NK-92 treated with Interleukin-12 subunit alpha and Interleukin-12 subunit beta, amount 100 ng/mL, for 24 hours (cell line): ENCODE measurements around the gene MYADML2.
A peak's percentile ranks its signal among the peaks of the same experiment; 100 is the strongest.

ENCODE experiments used
- DNase-seq: peaks from one replicate; lab custom pipeline; 2025; lab: John Stamatoyannopoulos, UW

Gene MYADML2

DNA sequence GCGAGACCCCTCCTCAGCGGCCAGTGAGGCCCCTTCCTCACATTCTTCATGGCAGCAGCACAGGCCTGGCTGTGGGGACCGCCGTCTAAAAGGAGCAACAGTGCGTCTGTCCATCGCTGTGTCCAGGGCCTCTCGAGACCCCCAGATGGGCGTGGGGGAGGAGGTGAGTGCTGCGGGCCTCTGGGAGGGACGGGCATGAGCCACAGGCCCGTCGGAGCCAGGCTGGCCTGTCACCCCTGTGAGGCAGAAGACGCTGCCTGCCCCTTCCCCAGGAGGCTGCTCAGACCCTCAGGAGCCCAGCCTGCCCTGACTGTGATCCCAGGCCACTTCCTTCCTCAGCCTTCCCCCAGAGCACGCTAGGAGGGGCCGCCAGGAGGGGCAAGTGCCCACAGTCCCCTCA, 7.8 kb downstream of the MYADML2 start:
- DNase-seq: no peak

DNA sequence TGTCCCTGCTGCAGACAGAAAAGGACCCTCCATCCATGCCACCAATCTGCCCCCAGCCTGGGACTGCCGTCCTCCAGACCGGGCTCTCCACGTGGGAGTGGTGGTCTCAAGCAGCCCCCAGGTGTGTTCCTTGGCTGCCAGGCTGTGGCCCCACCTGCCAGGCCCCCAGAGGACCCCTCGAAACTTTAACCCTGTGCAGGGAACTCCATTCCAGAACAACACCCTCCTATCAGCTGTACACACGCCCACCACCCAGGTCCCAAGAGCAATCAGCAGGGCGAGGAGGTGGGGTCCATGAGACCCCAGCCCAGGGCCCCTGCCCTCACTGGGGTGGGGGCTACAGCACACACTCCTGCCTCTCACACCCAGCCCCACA, 11.3 kb downstream of the MYADML2 start:
- DNase-seq: no peak

DNA sequence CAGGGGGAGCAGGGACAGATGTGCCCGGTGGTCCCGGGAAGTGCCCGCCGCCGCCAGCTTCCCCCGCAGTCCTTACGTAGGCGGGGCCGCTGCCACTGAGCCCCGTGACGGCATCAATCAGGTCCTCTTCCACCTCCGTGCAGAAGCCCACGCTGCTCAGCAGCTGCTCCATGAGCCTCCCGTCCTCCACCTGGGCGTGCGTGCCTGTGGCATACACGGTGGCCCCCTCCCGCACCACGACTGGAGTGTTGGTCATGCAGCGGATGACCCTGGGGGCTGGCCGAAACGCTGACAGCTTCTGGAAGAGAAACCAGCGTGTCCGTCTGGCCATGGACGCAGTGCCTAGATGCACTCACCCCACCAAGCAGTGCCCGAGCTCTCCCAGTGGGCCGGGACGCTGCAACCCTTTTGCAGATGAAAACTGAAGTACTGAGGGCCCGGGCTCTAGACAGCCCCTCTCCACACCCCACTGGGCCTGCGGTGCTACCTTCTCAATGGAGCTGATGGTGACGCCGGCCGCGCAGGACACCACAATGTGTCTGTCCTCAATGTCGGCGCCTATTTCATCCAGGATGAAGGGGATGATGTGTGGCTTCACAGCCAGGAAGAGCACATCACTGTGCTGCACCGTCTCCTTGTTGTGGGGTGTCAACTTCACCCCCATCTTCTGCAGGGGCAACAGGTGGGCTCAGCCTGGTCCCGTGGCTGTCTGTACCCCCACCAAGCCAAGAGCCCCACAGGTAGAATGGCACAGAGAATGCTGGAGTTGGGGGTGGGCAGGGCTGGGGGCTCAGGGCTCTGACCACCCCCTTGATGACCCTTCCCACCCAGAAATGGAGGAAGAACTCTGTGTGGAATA, 12.0 kb downstream of the MYADML2 start:
- DNase-seq: no peak

DNA sequence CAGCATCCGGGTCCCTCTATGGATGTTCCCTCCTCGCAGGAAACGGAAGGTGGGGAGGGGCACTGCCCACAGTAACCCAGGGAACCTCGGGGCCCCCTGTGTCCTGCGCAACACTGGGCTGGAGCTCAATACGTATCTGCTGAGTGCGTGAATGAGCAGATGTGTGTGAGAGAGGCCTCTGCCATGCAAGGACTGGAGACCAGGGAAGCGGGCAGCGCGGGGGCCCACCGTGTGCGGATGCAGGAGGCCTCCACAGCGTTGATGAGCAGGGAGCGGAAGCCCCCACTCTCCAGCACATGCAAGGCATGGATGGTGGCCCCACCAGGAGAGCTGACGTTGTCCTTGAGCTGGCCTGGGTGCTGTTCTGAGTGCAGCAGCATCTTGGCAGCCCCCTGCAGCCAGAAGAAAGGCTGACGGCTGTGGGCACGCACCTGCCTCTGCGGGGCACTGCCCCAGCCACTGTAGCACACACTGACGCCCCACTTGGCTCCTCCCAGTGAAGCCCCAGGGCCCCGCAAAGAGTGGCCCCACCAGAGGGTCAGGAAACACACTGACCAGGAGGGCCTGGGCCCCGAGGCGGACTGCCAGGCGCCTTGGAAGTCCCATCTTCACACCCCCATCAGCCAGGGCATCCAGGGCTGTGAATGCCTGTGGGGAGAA, 12.8 kb downstream of the MYADML2 start:
- DNase-seq: no peak

DNA sequence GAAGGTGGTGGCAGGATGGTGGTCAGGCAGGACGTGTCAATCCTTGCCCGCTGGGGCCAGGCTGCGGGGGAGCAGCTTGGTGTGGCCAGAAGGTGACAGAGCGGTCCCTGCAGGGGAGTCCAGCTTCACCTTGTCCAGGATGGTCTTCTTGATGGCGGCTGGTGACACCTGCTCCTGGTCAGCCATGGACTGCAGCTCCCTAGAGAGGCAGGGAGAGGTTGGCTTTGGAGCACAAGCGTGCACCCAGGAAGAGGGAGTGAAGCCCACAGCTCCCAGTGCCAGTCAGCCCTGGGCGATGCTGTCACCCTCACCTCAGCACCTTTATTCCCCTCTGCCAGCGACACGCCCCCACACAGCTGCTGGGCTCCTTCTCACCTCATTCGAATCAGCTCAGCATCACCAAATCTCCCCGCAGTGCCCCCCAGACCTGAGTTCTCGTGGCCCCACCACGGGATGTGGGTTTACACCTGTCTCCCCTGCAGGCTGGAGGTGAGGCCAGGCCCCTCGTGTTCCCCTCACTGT, 13.8 kb downstream of the MYADML2 start:
- no peak for DNase-seq

DNA sequence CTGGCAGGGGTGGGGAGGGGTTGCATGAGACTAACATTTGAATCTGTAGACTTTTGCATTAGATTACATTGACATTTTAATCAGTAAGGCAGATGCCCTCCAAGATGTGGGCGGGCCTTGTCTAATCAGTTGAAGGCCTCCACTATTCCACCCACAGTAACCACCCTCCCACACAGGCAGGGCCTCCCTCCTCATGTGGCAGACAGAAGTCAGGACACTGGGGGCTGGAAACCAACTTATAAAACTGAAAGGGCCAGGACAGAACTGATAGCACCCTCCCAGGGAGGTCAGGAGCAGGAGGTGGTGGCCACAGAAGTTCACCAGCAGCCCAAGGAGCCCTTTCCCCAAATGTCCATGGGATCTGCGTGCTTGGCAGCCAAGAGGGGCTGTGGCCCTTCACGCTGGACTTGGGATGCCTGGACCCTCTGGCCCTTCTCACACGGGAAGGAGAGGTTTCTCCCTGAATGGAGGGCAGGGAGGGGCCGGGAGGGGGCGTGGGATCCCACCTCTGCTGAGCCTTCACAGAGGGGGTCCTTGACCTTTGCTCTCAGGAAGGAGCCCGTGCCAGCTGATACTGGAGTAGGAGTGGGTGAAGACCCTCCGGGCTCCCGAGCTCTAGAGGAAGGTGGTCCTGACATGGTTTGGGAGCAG, 14.6 kb downstream of the MYADML2 start:
- DNase-seq: no peak

DNA sequence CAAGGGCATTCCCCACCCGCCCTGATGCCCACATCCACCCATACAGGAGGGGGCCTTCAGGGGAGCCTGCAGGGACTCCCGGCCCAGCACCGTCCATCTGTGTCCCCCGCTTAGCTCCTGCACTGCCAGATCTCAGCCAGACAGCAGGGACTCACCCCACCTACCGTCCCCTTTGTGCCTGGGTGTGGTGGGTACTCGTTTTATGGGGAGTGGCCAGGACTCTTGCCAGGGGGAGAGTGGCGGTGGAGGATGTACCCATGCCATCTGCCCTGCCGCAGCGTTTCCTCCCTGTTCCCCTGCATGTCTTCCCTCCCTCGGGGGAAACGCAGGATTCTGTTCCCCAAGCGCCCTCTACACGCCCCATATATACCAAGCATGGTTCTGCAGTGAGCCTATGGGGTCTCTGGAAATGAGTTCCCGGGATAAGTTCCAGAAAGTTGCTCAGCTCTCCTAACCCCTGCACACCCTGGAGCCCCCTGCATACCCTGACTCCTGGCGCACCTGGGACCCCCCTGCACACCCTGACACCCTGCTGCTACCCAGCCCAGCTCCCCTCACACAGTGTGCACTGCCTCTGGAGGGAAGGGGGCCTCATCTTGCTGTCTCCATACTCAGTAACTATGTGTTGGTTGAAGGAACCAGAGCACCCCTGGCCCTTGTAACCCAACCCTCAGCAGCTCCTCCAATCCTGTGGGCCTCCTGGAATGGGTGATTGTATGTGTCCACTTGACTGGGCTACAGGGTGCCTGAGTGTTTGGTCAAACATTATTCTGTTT, 15.3 kb downstream of the MYADML2 start:
- no peak for DNase-seq

DNA sequence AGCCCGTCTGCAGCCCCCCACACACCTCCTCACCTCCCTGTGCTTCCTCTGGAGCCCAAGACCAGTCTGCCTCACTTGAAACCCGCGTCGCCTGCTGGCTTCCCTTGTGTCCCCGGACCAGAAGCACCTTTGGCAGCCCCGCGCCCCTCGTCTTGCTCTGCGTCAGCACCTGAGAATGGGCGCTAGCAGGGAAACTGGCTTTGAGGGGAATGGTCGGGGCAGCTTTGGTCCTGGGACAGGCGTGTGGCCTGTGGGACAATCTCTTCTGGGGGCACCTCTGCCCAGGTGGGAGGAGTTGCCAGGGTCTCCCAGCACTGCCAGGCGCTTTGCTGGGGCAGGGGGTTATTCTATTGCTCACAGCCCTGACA, 15.9 kb downstream of the MYADML2 start:
- DNase-seq: no peak

DNA sequence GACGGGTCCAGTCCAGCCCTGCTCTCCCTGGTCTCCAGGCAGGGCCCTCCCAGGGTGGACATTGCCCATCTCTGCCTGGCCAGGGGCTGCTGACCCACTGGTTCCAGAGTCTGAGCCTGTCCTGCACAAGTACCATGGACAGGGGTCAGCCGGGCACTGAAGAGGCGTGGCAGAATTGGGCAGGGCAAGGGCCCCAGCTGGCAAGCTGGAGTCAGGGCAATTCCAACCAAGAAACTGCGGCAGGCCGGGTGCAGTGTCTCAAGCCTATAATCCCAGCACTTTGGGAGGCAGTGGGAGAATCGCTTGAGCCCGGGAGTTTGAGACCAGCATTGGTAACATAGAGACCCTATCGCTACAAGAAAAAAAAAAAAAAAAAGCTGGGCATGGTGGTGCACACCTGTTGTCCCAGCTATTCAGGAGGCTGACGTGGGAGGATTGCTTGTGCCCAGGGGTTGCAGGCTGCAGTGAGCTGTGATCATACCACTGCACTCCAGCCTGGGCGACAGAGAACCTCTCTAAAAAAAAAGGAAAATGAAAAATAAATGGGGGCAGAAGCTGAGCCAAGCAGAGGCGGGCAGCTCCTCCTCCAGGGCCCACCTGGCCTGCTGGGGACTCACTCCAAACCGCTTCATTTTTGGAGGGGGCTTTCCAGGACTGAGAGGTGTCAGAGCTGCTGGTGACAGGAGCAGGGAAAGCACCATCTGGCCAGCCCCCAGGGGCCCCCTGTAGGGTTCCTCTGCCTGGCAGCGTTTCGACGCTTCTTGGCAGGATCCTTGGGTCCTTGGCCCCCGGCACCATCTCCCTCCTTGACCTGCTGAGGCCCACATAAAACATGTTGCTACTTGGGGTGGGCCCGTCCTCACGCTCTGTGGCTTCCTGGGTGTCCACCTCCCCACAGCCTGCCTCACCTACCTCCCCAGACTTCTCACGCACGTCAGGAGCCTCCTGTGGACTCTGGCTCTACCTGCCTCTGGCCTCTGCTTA, 16.6 kb downstream of the MYADML2 start:
- no peak for DNase-seq

DNA sequence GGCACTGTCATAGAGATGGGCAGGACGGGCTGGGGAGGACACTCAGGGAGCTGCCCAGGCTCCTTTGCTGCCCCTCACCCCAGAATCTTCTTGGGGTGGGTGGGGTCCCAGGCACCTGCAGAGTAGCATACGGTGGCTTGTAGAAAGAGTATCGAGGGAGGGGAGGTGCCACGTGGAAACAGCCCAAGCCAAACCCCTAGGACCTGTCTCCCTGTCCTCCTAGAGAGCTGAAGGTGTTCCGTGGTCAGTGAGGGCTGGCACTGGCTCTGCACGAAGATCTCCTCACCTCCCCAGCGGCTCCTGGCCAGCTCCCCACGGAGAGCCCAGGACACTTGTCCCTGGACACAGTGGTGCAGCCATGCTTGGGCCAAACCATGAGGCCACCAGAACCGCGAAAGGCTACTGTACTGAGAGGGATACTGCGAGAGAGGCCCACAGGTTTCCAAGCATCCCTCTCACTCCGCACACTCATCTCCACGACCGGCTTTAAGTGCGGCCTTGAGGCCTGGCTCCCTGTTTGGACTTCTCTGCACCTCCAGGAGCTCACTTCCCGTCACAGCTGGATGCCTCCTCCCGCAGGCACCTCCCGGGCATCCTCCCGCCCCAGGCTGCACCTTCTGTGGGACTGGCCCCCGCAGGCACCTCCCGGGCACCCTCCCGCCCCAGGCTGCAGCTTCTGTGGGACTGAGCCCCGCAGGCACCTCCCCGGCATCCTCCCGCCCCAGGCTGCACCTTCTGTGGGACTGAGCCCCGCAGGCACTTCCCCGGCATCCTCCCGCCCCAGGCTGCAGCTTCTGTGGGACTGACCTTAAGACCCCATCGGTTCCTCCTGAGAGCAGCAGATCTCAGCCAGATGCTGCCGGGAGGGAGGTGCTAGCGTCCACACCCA, 17.5 kb downstream of the MYADML2 start:
- DNase-seq: no peak

DNA sequence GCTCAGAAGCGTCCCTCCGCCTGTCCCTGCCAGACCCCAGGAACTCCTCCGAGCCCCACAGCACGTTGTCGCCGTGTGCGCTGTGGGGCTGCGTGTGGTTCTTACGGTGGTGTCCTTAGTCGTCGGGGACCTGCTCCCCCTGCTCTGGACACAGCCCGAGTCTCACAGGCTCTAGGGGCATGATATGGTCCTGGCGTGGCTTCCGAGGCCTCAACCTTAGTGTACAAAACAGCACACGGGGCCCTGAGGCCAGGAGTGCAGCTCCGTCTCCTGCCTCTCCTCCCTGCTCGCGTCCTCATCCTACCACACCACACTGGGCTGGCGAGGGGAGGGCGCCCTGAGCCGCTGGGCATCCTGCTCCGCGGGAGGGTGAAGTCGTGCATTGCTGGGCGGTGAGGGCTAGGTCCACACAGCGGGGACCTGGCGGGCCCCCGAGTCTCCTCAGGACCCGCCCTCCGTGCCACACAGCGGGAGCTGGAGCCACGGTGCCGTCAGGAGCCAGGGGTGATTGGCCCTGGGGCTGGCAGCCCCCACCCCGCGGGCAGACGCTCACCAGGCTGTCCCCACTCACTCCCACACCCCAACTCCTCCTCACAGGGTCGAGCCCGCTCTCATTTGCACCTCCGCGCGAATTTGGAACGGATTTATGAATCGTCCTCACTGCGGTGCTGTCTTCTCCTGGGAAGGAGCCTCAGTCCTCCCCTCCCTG, 18.3 kb downstream of the MYADML2 start:
- no peak for DNase-seq

DNA sequence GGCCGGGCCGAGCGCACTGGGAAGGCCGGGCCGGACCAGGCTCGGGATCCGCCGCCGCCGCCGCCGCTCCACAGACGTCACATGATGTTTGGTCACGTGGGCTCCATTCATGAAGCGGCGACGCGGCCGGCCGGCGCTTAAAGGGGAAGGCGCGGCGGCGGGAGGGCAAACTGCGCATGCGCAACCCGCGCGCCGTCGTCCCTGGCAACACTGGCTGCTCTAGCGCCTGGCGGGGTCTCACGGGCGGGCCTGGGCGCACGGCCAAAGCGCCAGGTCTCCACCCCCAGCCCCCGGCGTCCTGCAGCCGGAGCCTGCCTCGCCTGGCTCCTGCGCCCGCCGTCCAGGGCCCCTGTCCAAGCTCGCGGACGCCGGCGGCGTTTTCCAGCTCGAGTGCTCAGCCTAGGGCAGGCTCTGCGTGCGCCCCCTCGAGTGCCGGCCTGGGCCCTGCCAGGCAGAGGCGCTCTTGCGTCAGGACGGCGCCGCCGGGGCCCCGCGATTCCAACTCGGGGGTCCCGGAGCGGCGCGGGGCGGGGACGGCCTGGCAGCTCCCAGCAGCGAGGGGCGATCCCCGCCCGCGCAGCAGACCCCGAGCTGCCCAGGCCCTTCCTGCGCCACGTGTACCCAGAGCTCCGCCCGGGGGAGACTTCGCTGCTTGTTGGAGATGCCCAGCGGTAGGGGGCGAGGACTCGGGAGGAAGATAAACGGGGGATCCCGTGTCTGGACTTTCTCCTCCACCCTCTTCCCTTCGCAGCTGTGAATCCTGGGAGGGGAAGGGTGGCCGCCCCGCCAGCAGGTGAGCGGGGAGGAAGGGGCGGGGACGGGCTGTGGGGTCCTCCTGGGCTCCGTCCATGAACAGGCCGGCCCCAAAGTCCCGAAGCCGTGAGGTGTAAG, 19.1 kb downstream of the MYADML2 start, which contains the start of gene MAFG:
Gene MAFG (minus strand): TSS at position 83 of the 891 bp plus-strand sequence. CDS start 4,550 bp downstream, outside the sequence.
- peak; percentile 80 for DNase-seq

DNA sequence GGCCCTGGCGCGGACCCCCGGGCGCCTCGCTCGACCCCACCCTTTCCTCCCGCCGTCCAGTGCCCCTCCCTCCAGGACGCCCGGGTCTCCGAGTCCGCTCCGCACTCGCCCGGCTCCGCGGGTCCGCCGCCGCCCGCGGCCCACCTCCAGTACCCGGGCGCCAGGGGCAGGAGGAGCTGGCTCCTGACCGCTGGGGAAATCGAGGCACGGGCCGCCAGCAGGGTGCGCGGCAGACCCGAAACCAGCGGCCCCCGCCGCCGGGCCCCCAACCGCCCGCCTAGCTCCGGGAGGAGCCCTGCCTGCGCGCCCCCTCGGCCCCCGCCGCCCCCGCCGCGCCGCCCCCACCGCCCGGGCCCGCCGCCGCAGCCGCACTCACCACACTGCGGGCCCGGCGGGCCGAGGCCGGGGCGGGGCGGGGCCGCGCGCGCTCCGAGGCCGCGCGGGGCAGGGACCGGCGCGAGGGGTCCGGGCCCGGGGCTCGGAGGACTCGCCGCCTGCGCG, 19.8 kb downstream of the MYADML2 start:
- no peak for DNase-seq

DNA sequence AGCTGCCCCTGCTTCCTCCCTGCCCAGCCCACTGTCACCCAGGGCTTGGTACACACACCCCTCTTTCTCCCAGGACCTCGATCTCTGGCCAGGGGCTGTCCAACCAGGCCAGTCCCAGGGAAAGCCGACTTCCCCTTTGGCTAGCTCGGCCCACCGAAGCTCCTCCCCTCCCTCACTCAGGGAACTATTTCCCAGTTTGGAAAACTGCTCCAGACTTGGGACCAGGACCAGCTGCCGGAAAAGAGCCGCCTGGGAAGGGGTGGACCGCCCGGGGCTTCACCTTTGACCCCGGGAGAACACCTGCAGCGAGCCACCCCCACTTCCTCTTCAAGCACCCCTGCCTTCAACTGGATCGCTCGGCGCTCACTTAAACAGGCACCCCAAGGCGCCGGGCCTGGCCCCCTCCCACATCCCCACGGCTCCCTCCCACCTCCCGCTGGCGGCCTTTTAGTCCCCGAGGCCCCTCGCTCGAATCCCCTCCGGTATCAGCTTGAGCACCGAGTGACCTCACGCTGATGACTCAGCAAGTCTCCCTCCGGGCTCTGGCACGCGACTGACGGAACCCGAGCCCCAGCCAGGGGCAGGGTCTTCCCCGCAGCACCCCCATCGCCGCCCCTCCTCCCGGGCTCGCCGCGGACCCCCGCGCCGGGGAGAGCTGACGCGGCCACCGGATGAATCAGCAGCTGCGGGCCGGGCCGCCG, 20.4 kb downstream of the MYADML2 start:
- DNase-seq: no peak

DNA sequence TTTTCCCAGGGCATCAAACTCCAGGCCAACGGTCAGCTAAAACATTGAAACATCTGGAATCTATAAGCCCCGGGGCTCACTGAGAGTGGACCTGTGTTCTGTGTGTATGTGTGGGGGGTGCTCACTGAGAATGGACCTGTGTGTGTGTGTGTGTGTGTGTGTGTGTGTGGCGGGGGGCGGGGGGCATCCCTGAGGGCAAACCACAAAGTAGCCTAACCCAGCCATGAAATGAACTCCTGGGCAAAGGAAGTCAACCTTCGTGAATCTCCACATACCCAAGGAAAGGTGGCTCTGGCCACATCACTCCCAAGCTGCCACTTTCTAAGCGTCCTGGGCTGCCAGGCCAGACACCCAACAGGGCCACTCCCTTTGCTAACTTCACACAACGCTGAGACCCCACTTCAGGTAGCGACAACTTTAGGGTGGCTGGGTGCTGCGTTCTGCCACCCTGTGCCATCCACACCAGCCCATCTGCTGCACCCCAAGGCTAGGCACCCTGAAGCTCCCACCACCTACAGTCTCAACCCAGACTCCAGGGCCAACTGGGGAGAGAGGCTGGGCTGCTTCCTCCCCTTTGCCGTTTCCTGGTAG, 21.1 kb downstream of the MYADML2 start:
- DNase-seq: no peak

DNA sequence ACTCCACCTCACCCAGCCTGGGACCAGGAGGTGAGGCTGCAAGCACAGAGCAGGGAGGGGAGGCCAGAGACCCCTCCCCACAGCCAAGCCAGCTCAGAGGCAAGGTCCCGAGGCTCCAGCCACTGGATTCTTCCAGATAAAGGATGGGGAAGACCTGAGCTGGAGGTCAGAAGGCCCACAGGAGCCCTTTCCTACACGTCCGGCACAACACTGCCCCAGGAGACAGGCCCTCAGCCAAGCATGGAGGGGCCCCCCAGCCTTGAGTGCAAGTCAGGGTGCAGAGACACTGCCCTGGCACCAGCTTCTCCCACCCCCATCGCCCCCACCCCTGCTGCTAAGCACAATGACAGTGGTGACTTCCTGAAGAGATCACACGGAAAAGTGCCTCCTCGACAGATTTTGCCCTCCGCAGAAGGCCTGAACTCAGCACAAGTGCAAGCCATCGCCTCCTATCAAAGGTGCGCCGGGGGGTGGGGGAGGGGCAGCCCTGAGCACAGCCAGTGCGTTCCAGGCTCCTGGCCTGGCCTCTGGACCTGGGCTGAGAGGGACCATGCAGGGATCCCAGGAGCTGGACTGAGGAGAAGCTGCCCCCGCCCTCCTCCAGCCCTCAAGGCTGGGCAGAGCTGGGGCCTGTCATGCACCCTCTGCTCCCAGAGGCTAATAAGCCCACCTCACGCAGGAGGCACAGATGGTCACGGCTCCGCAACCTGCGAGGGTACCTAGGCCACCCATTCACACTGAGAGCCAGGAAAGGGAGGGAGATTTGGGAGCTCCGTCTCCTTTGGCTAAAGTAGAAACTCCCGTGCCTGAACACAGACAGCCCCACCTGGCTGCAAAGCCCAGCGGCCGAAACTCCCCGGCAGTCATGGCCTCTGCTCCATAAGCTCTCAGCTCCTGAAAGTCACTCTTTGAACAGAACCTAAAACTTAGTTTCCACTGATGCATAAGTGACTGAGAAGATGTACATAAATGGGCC, 22.2 kb downstream of the MYADML2 start:
- DNase-seq: no peak
